IPS DF 6.9 (cell line): ENCODE measurements around the gene UBR2.
A peak's percentile ranks its signal among the peaks of the same experiment; 100 is the strongest.
"Not testable (repeated sequence)": the region's sequence is repeated elsewhere in the genome, so short reads cannot be mapped to it uniquely, and the experiment has no call there.

Experiments used
- DNase-seq: peaks from one replicate; pipeline ENCODE4 v3.0.0-alpha.2; 2013; ENCODE audit warnings: low read depth, low spot score
- H3K27ac ChIP-seq: one replicate; pipeline ENCODE4 v1.5.1; 2013; ENCODE audit warnings: low read length, control low read depth
- H3K27me3 ChIP-seq: 2 replicates; pipeline ENCODE4 v1.6.1; 2013; ENCODE audit warnings: mild to moderate bottlenecking, low read length; ENCODE audit not compliant: control insufficient read depth, insufficient read depth
- H3K36me3 ChIP-seq: 2 replicates; pipeline ENCODE4 v1.6.1; 2013; ENCODE audit warnings: low read length; ENCODE audit not compliant: control insufficient read depth, insufficient read depth
- H3K4me1 ChIP-seq: 2 replicates; pipeline ENCODE4 v1.6.1; 2013; ENCODE audit warnings: low read length; ENCODE audit not compliant: control insufficient read depth, insufficient read depth
- H3K4me3 ChIP-seq: 2 replicates; pipeline ENCODE4 v1.5.1; 2013; ENCODE audit warnings: mild to moderate bottlenecking, low read length
- H3K9me3 ChIP-seq: 2 replicates; pipeline ENCODE4 v1.6.1; 2013; ENCODE audit warnings: low read length, inconsistent platforms; ENCODE audit not compliant: control insufficient read depth, insufficient read depth
- WGBS: extraction: QIAGEN DNeasy Blood & Tissue Kit; methylation state at CpG from one replicate; pipeline ENCODE4 v1.1.7; 2013; ENCODE audit warnings: mixed read lengths, missing lambda C conversion rate; ENCODE audit not compliant: insufficient read length, insufficient coverage; 5-methylcytosine and 5-hydroxymethylcytosine counted together

UBR2 gene

DNA sequence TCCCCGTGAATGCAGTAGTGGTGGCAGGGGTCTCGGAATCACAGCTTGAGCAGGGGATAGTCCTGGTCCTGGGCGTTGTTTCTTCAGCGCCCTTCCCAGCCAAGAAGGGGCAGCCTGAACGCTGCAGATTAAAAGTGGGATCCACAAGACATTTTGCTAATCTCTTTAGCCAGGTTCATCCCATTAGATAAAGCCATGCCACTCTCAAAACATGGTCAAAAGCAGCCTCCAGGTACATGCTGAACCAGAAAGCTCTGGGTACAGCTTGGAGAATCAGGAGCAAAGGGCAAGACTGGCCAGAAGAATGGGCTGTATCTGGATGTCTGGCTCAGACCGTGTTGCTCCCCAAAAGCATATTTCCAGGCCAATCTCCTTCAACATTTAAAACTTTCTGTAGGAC, 158.7 kb downstream of the UBR2 start, which contains the start of gene PRPH2:
PRPH2 (minus strand) TSS at position 101 of the 400 bp plus-strand sequence. CDS start 263 bp downstream, outside the sequence.
- Histone ChIP-seq H3K9me3 (no peaks in the 10 kb centered on the region), H3K27ac (no peak within 1 kb of the TSS), H3K4me1 (no peaks in the 10 kb centered on the region), H3K36me3 (no peaks in the 10 kb centered on the region), H3K4me3 (no peak within 1 kb of the TSS), H3K27me3 (no peaks in the 10 kb centered on the region)
- WGBS, result no CpG with 5 or more reads among the region's 6 CpGs
- DNase-seq, result no peak

DNA sequence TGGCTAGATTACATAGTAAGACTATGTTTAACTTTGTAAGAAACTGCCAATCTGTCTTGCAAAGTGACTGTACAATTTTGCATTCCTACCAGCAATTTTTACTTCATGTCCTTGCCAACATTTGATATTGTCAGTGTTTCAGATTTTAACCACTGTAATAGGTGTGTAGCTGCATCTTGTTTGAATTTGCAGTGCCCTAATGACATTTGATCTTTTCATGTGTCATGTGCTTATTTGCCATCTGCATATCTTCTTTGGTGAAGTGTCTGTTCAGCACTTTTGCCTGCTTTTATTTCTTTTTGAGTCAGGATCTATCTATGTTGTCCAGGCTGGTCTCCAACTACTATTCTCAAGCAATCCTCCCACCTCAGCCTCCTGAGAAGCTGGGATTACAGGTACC, 161.0 kb downstream of the UBR2 start:
- no peak for DNase-seq
- Histone ChIP-seq H3K9me3 (no peaks in the 10 kb centered on the region), H3K36me3 (no peaks in the 10 kb centered on the region)

DNA sequence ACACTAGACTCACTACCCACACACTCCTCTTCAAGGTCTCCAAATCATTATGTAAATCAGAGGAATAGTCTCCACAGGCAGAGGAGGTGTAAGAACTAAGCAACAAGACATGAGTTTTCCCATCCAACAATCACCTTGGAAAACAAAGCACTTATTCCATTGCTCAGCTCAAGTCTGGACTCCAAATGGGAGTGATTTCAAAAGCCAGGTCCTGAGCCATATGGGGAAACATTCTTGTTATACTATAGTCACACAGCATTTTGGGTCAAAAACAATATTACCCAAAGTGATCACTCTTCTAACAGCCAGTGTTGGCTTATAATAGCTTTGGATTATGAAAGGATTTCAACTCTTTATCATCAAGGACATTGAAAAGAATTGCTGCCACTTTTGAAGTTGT, 162.2 kb downstream of the UBR2 start:
- H3K36me3 ChIP-seq, result no peaks in the 10 kb centered on the region
- H3K4me3 ChIP-seq, result no peak overlapping the region
- no peaks in the 10 kb centered on the region for H3K9me3 ChIP-seq
- no peak overlapping the region for H3K27ac ChIP-seq
- no peaks in the 10 kb centered on the region for H3K27me3 ChIP-seq
- DNase-seq, result no peak
- H3K4me1 ChIP-seq, result no peaks in the 10 kb centered on the region

More for the DNA sequence above, 161.0 kb downstream of the UBR2 start:
- Histone ChIP-seq H3K4me3 (no peak overlapping the region), H3K4me1 (no peaks in the 10 kb centered on the region), H3K27ac (no peak overlapping the region), H3K27me3 (no peaks in the 10 kb centered on the region)

DNA sequence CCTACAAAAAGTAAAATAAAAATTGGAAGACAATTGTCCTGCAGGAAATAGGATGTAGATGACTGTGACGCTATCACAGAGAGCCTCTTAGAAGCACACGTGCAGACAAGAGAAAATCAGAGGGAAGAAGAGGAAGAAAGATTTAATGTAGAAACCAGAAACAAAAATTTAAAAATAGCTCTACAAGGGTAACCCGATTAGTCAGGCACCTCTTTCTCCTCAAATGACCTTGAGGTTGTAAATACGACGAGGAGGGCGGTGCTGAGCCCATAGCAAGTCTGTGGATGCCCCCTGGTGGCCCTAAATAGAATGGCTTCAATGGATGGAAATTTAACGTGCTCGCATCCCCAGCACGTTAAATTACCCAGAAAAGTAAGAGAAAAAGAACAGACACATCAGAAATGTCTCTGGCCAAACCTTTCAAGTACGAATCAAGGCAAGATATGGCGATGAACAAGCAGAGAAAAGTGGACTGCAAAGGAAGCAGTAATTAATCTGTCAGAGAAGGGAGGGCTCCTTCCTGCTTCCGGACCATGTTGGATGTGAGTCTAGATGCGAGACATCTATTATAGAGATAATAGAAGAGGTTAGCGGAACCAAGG, 162.8 kb downstream of the UBR2 start:
- Histone ChIP-seq H3K36me3 (no peaks in the 10 kb centered on the region), H3K27me3 (no peaks in the 10 kb centered on the region), H3K4me1 (no peaks in the 10 kb centered on the region), H3K27ac (no peak overlapping the region), H3K4me3 (no peak overlapping the region), H3K9me3 (no peaks in the 10 kb centered on the region)
- no CpG with 5 or more reads among the region's 14 CpGs for WGBS
- DNase-seq, result peak; percentile 52

DNA sequence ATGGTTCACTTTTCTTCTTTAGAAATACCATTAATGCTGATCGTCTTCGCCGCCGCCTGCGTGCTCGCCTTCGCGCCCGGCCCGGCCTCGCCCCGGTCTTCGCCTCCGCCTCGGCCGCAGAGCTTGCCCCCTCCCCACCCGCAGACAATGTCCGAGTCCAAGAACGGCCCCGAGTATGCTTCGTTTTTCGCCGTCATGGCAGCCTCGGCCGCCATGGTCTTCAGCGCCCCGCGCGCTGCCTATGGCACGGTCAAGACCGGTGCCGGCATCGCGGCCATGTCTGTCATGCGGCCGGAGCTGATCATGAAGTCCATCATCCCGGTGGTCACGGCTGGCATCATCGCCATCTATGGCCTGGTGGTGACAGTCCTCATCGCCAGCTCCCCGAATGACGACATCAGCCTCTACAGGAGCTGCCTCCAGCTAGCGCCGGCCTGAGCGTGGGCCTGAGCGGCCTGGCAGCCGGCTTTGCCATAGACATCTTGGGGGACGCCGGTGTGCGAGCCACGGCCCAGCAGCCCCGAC, 163.3 kb downstream of the UBR2 start:
- no peak for DNase-seq
- no peaks in the 10 kb centered on the region for H3K9me3 ChIP-seq
- no peak overlapping the region for H3K4me3 ChIP-seq
- H3K27ac ChIP-seq, result no peak overlapping the region
- H3K36me3 ChIP-seq, result no peaks in the 10 kb centered on the region
- no peaks in the 10 kb centered on the region for H3K4me1 ChIP-seq
- H3K27me3 ChIP-seq, result no peaks in the 10 kb centered on the region
- WGBS, result no CpG with 5 or more reads among the region's 52 CpGs

DNA sequence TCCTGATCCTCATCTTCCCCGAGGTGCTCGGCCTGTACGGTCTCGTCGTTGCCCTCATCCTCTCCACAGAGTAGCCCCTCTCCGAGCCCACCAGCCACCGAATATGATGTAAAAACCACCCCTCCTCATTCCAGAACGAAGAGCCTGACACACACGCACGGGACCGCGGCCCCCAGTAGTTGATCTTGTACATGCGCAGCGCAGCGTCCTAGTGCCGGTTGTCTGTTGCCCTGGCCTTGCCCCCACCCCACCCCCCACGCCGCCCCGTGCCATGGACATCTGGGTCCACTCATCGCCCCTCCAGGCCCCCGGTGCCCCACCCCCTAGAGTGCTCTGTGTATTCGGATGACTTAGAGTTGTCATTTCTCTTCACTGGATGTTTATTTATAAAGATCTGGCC, 163.8 kb downstream of the UBR2 start:
- H3K4me3 ChIP-seq, result no peak overlapping the region
- no peak overlapping the region for H3K27ac ChIP-seq

DNA sequence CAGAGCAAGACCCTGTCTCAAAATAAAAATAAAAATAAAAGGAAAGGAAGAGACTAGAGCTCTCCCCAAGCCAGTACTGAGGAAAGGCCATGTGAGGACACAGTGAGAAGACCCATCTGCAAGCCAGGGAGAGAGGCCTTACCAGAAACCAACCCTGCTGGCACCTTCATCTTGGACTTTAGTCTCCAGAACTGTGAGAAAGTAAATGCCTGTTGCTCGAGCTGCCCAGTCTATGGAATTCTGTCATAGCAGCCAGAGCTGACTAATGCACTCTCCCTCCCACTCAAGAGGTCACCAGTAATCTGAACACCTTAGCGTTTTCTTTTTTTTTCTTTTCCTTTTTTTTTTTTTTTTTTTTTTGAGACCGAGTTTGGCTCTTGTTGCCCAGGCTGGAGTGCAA, 165.9 kb downstream of the UBR2 start:
- H3K27ac ChIP-seq, result no peak overlapping the region
- no peaks in the 10 kb centered on the region for H3K9me3 ChIP-seq
- H3K4me3 ChIP-seq, result no peak overlapping the region
- no peaks in the 10 kb centered on the region for H3K36me3 ChIP-seq
- WGBS, result no CpG with 5 or more reads among the region's 3 CpGs
- no peaks in the 10 kb centered on the region for H3K27me3 ChIP-seq
- no peaks in the 10 kb centered on the region for H3K4me1 ChIP-seq
- no peak for DNase-seq

More for the DNA sequence above, 163.8 kb downstream of the UBR2 start:
- no CpG with 5 or more reads among the region's 22 CpGs for WGBS
- Histone ChIP-seq H3K4me1 (no peaks in the 10 kb centered on the region), H3K27me3 (no peaks in the 10 kb centered on the region), H3K9me3 (no peaks in the 10 kb centered on the region), H3K36me3 (no peaks in the 10 kb centered on the region)
- no peak for DNase-seq

DNA sequence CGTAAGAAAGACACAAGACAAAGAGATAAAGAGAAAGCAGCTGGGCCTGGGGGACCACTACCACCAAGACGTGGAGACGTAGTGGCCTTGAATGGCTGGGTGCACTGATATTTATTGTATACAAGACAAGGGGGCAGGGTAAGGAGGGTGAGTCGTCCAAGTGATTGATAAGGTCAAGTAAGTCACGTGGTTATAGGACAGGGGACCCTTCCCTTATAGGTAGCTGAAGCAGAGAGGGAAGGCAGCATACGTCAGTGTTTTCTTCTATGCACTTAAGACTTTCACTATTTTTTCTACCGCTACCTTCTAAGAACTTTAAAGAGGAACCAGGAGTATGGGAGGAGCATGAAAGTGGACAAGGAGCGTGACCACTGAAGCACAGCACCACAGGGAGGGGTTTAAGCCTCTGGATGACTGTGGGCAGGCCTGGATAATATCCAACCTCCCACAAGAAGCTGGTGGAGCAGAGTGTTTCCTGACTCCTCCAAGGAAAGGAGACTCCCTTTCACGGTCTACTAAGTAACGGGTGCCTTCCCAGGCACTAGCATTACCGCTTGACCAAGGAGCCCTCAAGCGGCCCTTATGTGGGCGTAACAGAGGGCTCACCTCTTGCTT, 170.1 kb downstream of the UBR2 start:
- not testable (repeated sequence) for H3K4me1 ChIP-seq, DNase-seq, H3K9me3 ChIP-seq, H3K4me3 ChIP-seq, H3K27ac ChIP-seq, H3K36me3 ChIP-seq, H3K27me3 ChIP-seq
- no CpG with 5 or more reads among the region's 13 CpGs for WGBS

DNA sequence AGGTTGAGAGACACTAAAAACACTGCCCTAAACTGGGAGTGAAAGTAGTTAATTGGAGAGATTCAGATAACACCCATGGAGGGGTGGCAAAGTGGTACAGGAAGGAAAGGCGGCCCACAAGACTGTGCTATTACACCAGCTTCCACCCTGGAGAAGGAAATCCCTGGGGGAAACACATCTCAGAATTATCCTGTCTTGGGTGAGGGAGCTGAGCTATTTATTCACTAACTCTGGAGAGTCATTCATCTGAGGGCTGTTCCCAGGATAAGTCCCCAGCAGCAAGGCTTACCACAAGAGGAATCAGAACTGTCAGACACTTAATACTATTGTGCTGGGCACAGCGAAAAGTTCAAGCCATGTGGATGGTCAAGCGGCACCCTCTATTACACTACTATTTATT, 172.1 kb downstream of the UBR2 start:
- no peaks in the 10 kb centered on the region for H3K27me3 ChIP-seq
- H3K4me3 ChIP-seq, result no peak overlapping the region
- no peak for DNase-seq
- no peak overlapping the region for H3K27ac ChIP-seq
- no peaks in the 10 kb centered on the region for H3K36me3 ChIP-seq
- no peaks in the 10 kb centered on the region for H3K4me1 ChIP-seq
- H3K9me3 ChIP-seq, result no peaks in the 10 kb centered on the region
- no CpG with 5 or more reads among the region's 3 CpGs for WGBS

DNA sequence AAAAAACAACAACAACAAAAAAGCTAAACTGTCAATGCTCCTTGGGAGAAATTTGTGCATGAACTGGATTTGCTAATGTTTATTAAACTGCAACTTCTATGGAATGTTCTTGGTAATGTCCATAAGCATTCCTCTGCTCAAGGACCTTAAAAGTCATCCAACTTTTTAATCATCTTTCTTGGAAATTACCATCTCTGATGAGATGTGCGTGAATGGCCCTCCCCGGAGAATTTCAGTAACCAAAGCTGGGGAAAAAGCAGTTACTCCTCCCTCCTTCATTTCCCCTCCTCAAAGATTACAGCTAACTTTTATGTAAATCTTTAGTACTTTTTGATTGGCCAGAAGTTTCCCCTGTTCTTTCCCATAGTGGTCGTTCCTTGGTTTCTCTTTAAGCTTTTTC, 176.9 kb downstream of the UBR2 start:
- Histone ChIP-seq H3K36me3 (no peaks in the 10 kb centered on the region), H3K9me3 (no peaks in the 10 kb centered on the region), H3K4me1 (no peaks in the 10 kb centered on the region), H3K27me3 (no peaks in the 10 kb centered on the region), H3K27ac (no peak overlapping the region), H3K4me3 (no peak overlapping the region)
- no CpG with 5 or more reads among the region's 3 CpGs for WGBS
- no peak for DNase-seq
